Kidney (tissue), 14 donors: ENCODE results near the gene AGBL3. TPM values are rescaled to one million over a fixed set of nuclear protein-coding genes. Genes with fewer than 3 reads are reported as not detected.
A peak's percentile ranks its signal among the peaks of the same experiment; 100 is the strongest.

Experiments used
- DNase-seq, 5 donors: peaks; one replicate each; pipeline ENCODE4 v3.0.0-alpha.2; 2013 to 2020
- FAIRE-seq: peaks from 2 replicates; lab custom pipeline; 2012; peaks lifted over from hg19 to GRCh38; lab: Jason Lieb, UNC
- H3K27ac ChIP-seq, 2 donors: one replicate each; pipeline ENCODE4 v1.7.0; 2013; ENCODE audit warnings: low read depth in 2 of 2, low read length in 2 of 2, inconsistent platforms in 1 of 2
- H3K27me3 ChIP-seq: one replicate; pipeline ENCODE4 v1.7.1; 2013; ENCODE audit warnings: low read length, inconsistent platforms; ENCODE audit not compliant: control insufficient read depth, insufficient read depth
- H3K36me3 ChIP-seq, 3 donors: one replicate each; pipeline versions ENCODE4 v1.7.0 to v1.7.1; 2013; ENCODE audit warnings: low read length in 3 of 3, control low read depth in 1 of 3, inconsistent platforms in 1 of 3; ENCODE audit not compliant: insufficient read depth in 3 of 3, control insufficient read depth in 2 of 3
- H3K4me1 ChIP-seq, 3 donors: one replicate each; pipeline versions ENCODE4 v1.7.0 to v1.7.1; 2013; ENCODE audit warnings: low read length in 3 of 3, inconsistent platforms in 1 of 3, low read depth in 1 of 3; ENCODE audit not compliant: control insufficient read depth in 2 of 3, insufficient read depth in 2 of 3
- H3K4me3 ChIP-seq, 3 donors: one replicate each; pipeline versions ENCODE4 v1.7.0 to v1.8.1; 2013; ENCODE audit warnings: low read length in 3 of 3, control low read depth in 1 of 3, inconsistent platforms in 1 of 3
- H3K9ac ChIP-seq, 3 donors: one replicate each; pipeline versions ENCODE4 v1.7.0 to v1.7.1; 2013; ENCODE audit warnings: low read length in 3 of 3, control low read depth in 1 of 3, inconsistent platforms in 1 of 3
- H3K9me3 ChIP-seq, 3 donors: one replicate each; pipeline versions ENCODE4 v1.7.0 to v1.7.1; 2013; ENCODE audit warnings: low read length in 3 of 3, control low read depth in 1 of 3, inconsistent platforms in 1 of 3; ENCODE audit not compliant: control insufficient read depth in 2 of 3, insufficient read depth in 1 of 3
- intact Hi-C: fragments of 100-400 bp; cut with DNase I; formaldehyde crosslinking; loops from one replicate; pipeline ENCODE4 v1.11.1; 2022
- polyA plus RNA-seq: library from polyadenylated mRNA; stranded (reverse); fragments of 350-450 nt; fragmentation: Illumina TruSeq; extraction: RNeasy Lipid Tissue Mini Kit (QIAGEN cat#74804); gene quantifications from one replicate; pipeline ENCODE4 v1.2.3, GENCODE V29; 2014; ENCODE audit warnings: low read depth, low replicate concordance; ENCODE audit not compliant: insufficient read depth
- total RNA-seq: library from RNA; stranded (reverse); fragmentation: NEBNext Ultra II Directional; extraction: Animal tissue kit (Norgen Biotek cat#: 25700); gene quantifications from one replicate; pipeline ENCODE4 v1.2.1, GENCODE V29; 2021
- TF ChIP-seq, protein P1 (sequence below): IDR thresholded peaks from 3 replicates; pipeline ENCODE4 v1.5.1; 2012; ENCODE audit warnings: mild to moderate bottlenecking, moderate library complexity, borderline replicate concordance; ENCODE audit not compliant: insufficient read depth; ENCODE audit errors: extremely low read depth
- donor health status: control.
- donor health status: control.
- donor health status: control.
- donor health status: control.
- donor health status: control.
- donor health status: DM: yes; HTN: yes; CAD: no.
- donor health status: Normal renal cell carcinoma (clear cell type).

The AGBL3 gene
- total and polyA plus RNA-seq, 2 donors from 2014 or later: 2.1 to 7.6 TPM

DNA sequence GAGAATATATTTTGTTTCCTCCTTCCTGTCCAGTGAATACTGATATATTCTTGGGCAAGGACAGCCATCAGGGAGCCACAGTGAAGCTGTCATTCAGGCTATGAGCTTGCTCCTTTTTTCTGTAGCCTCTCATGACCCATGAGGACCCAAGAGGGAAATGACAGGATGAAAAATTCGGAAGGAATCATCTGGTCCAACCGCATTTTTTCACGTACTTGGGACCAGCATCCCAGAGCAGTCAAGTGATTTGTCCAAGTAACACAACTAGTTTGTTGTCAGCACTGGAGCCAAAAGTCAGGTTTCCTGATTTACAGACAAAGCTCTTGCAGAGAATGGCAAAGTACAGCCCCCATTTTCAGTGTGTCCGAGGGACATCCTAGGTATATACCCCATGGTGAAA is 47.2 kb upstream of the AGBL3 start:
- FAIRE-seq (no peak), DNase-seq (no peak)
- Histone ChIP-seq H3K9ac (no peak overlapping the region), H3K27ac (no peak overlapping the region), H3K36me3 (peaks cover 0 to 5% (median 0%) of the 10 kb centered on the region in 3 donors), H3K4me3 (no peak overlapping the region), H3K27me3 (no peaks in the 10 kb centered on the region), H3K9me3 (no peaks in the 10 kb centered on the region), H3K4me1 (peaks cover 0 to 5% (median 2%) of the 10 kb centered on the region in 3 donors)
- TF ChIP-seq, protein P1, sequence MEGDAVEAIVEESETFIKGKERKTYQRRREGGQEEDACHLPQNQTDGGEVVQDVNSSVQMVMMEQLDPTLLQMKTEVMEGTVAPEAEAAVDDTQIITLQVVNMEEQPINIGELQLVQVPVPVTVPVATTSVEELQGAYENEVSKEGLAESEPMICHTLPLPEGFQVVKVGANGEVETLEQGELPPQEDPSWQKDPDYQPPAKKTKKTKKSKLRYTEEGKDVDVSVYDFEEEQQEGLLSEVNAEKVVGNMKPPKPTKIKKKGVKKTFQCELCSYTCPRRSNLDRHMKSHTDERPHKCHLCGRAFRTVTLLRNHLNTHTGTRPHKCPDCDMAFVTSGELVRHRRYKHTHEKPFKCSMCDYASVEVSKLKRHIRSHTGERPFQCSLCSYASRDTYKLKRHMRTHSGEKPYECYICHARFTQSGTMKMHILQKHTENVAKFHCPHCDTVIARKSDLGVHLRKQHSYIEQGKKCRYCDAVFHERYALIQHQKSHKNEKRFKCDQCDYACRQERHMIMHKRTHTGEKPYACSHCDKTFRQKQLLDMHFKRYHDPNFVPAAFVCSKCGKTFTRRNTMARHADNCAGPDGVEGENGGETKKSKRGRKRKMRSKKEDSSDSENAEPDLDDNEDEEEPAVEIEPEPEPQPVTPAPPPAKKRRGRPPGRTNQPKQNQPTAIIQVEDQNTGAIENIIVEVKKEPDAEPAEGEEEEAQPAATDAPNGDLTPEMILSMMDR: no peak
- intact Hi-C loops: no loop called here

DNA sequence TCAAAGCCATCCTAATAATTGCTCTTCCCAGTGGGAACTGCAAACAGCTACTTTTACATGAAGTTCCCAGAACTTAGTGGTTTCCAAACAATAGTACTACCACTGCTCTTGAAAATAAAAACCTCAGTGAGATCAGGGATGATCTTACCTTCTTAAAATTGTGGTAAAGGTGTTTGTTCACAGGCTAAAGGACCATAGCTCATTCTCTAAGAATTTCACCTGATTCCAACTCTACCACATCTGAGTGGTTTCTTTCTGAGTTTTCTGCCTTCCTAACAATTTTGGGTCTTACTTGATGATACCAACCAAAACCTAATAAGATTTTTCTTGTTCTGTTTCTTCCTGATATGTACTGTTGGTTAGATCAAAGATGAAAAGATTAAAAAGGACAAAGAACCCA is 45.6 kb upstream of the AGBL3 start:
- no peaks in the 10 kb centered on the region for H3K9me3 ChIP-seq
- no peak overlapping the region for H3K9ac ChIP-seq
- H3K4me1 ChIP-seq: peaks cover 2 to 7% (median 5%) of the 10 kb centered on the region in 3 donors
- no peak overlapping the region for H3K27ac ChIP-seq
- no peaks in the 10 kb centered on the region for H3K27me3 ChIP-seq
- no peak for DNase-seq
- no peaks in the 10 kb centered on the region for H3K36me3 ChIP-seq
- FAIRE-seq: no peak
- no peak overlapping the region for H3K4me3 ChIP-seq
- intact Hi-C loops: no loop called here
- TF ChIP-seq, protein P1: no peak

DNA sequence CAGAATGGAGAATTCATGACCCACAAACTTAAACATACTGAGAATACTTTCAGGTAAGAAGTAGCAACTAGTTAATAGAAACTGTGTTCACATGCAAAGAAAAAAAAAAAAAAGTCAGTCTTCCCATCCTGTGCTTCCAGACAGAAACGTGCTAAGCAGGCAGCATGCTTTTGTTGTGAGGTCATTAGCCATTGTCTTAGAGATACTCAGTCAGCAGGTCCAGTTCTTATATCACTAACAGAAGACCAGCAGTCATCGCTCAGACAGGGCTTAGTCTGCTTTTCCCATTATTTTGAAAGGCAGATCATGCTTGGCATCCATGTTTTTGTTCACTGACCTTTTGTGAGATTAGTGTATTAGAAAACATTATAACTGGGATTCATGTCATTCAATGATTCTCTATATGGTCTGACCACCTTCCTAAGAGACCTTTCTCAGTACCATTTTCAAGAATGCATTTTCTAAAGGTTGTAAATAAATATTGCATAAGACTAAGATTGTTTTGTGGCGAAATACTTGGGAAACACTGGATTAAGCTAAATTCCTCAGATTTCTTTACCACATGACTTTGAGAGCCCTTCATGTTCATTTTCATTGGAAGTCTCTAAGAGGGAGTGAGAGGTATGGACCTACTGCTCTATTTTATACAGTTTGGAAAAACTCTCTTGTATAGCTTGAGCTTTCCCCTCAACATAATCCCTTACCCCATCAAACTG is 45.0 kb upstream of the AGBL3 start:
- no peaks in the 10 kb centered on the region for H3K9me3 ChIP-seq
- H3K27ac ChIP-seq: peak overlapping the region; percentile 26 to 48
- no peak overlapping the region for H3K9ac ChIP-seq
- H3K4me3 ChIP-seq: no peak overlapping the region
- TF ChIP-seq, protein P1: no peak
- intact Hi-C loops: no loop called here
- H3K27me3 ChIP-seq: no peaks in the 10 kb centered on the region
- no peak for FAIRE-seq
- peak in 2 of 5 donors; percentile 13 to 44 for DNase-seq
- no peaks in the 10 kb centered on the region for H3K36me3 ChIP-seq
- H3K4me1 ChIP-seq: peaks cover 2 to 7% (median 5%) of the 10 kb centered on the region in 3 donors
